Measurements from ENCODE around the gene HIP1R. TPM values are rescaled to one million over a fixed set of nuclear protein-coding genes. Genes with fewer than 3 reads are reported as not detected.

Gene HIP1R
- total and polyA plus RNA-seq, 2 experiments from 2014 or later, result 8.0 to 22.1 TPM

- H3K27ac Mint-ChIP-seq, result no peak overlapping the region
- Histone ChIP-seq H3K27me3 (ENCODE audit: insufficient read depth) (peaks cover 74% of the 10 kb centered on the region), H4K20me1 (replicated peaks; ENCODE audit: insufficient read depth) (peaks cover 73% of the 10 kb centered on the region), H3K79me2 (replicated peaks; ENCODE audit: insufficient read depth) (peaks cover 75% of the 10 kb centered on the region), H3K4me3 (no peak overlapping the region), H3K36me3 (ENCODE audit: insufficient read depth) (no peaks in the 10 kb centered on the region), H3F3A (replicated peaks; ENCODE audit: low read depth) (0 out of 2 replicates have a peak, but pooled peaks cover 5% of the 10 kb centered on the region), H3K4me1 (ENCODE audit: insufficient read depth) (peaks cover 5% of the 10 kb centered on the region; the same call in 1 of the 2 replicates), H3K4me2 (no peak overlapping the region), H2AFZ (no peak overlapping the region), H3K9me2 (ENCODE audit: insufficient read depth) (no peaks in the 10 kb centered on the region), H3K27ac (ENCODE audit: low read depth) (no peak overlapping the region)
- H3K9me3 Mint-ChIP-seq, result no peaks in the 10 kb centered on the region
- H3K36me3 Mint-ChIP-seq (ENCODE audit: low read depth), result no peaks in the 10 kb centered on the region
- peak; percentile 96 for ATAC-seq
- H3K4me1 Mint-ChIP-seq, result peaks cover 17% of the 10 kb centered on the region
- peak; percentile 73 for DNase-seq (ENCODE audit: low spot score)
- TF ChIP-seq CTCF (conservative IDR thresholded peaks at IDR 0.05; ENCODE audit: low read depth in 2 of 2) (peak; percentile 41 to 66), NANOG (IDR thresholded peaks at IDR 0.05; ENCODE audit: borderline replicate concordance) (no peak)
- H3K27me3 Mint-ChIP-seq (ENCODE audit: insufficient read depth, low read depth, poor library complexity), result peaks cover 60% of the 10 kb centered on the region
- no peak overlapping the region for H3K4me3 Mint-ChIP-seq
These were observed 45.4 kb downstream of the HIP1R start for GRCh38 chr12:122880668-122881067.

- peaks cover 92% of the 10 kb centered on the region for H3K79me2 ChIP-seq (replicated peaks; ENCODE audit: insufficient read depth)
- peaks cover 21% of the 10 kb centered on the region for H3K4me1 Mint-ChIP-seq
- H3F3A ChIP-seq (replicated peaks; ENCODE audit: low read depth), result 0 out of 2 replicates have a peak, but pooled peaks cover 5% of the 10 kb centered on the region
- ATAC-seq (no peak), DNase-seq (ENCODE audit: low spot score) (no peak)
- peaks cover 60% of the 10 kb centered on the region for H4K20me1 ChIP-seq (replicated peaks; ENCODE audit: insufficient read depth)
- H3K4me3 Mint-ChIP-seq, result no peak overlapping the region
- peaks cover 37% of the 10 kb centered on the region for H3K27me3 Mint-ChIP-seq (ENCODE audit: insufficient read depth, low read depth, poor library complexity)
- H3K9me3 Mint-ChIP-seq, result no peaks in the 10 kb centered on the region
- H3K27ac ChIP-seq (ENCODE audit: low read depth), result no peak overlapping the region
- no peak overlapping the region for H3K27ac Mint-ChIP-seq
- no peaks in the 10 kb centered on the region for H3K9me2 ChIP-seq (ENCODE audit: insufficient read depth)
- H2AFZ ChIP-seq, result no peak overlapping the region
- peaks cover 50% of the 10 kb centered on the region for H3K27me3 ChIP-seq (ENCODE audit: insufficient read depth)
- H3K36me3 Mint-ChIP-seq (ENCODE audit: low read depth), result no peaks in the 10 kb centered on the region
- H3K4me3 ChIP-seq, result no peak overlapping the region
- H3K4me2 ChIP-seq, result no peak overlapping the region
- no peaks in the 10 kb centered on the region; the same call in 1 of the 2 replicates for H3K4me1 ChIP-seq (ENCODE audit: insufficient read depth)
- no peaks in the 10 kb centered on the region for H3K36me3 ChIP-seq (ENCODE audit: insufficient read depth)
- TF ChIP-seq ZNF462 (CRISPR knock-in tag; IDR thresholded peaks at IDR 0.05) (no peak), REST (IDR thresholded peaks at IDR 0.05; ENCODE audit: unreplicated experiment) (no peak), ZNF114 (CRISPR knock-in tag; IDR thresholded peaks at IDR 0.05) (no peak), ZNF331 (CRISPR knock-in tag; IDR thresholded peaks at IDR 0.05; ENCODE audit: low read depth) (no peak), ETS1 (IDR thresholded peaks at IDR 0.05) (no peak), NANOG (IDR thresholded peaks at IDR 0.05; ENCODE audit: borderline replicate concordance) (no peak), EZH2 (IDR thresholded peaks at IDR 0.05; ENCODE audit: low read depth, unreplicated experiment) (no peak)
These were observed 47.8 kb downstream of the HIP1R start for GRCh38 chr12:122882908-122883558.

Measured in GM23338 (cell line).